ENCODE results near the gene SAE1.

The SAE1 gene

DNA sequence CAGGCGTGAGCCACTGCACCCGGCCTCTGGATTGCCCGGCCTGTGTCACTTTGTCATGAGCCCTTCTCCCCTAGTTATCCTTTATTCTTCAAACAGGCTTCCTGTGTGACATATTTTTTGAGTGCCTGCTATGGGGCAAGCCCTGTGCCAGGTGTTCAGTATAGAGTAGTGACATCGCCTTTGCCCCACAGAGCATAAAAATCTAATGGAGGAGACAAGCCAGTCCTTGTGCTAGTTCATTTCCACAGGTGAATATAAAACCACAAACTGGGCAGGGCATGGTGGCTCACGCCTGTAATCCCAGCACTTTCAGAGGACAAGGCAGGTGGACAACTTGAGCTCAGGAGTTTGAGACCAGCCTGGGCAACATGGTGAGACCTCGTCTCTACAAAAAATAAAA lies 57.2 kb downstream of the SAE1 start:
- no peak for DNase-seq (ENCODE audit: low spot score)
- TF ChIP-seq, protein P1, sequence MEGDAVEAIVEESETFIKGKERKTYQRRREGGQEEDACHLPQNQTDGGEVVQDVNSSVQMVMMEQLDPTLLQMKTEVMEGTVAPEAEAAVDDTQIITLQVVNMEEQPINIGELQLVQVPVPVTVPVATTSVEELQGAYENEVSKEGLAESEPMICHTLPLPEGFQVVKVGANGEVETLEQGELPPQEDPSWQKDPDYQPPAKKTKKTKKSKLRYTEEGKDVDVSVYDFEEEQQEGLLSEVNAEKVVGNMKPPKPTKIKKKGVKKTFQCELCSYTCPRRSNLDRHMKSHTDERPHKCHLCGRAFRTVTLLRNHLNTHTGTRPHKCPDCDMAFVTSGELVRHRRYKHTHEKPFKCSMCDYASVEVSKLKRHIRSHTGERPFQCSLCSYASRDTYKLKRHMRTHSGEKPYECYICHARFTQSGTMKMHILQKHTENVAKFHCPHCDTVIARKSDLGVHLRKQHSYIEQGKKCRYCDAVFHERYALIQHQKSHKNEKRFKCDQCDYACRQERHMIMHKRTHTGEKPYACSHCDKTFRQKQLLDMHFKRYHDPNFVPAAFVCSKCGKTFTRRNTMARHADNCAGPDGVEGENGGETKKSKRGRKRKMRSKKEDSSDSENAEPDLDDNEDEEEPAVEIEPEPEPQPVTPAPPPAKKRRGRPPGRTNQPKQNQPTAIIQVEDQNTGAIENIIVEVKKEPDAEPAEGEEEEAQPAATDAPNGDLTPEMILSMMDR (IDR thresholded peaks at IDR 0.05; ENCODE audit: borderline replicate concordance, control extremely low read depth, extremely low read depth, insufficient read depth, missing control alignments), result no peak
- in situ Hi-C loops (cut with MboI; ENCODE audit: low sequenced_read_pairs, unreplicated experiment), result no loop called here

DNA sequence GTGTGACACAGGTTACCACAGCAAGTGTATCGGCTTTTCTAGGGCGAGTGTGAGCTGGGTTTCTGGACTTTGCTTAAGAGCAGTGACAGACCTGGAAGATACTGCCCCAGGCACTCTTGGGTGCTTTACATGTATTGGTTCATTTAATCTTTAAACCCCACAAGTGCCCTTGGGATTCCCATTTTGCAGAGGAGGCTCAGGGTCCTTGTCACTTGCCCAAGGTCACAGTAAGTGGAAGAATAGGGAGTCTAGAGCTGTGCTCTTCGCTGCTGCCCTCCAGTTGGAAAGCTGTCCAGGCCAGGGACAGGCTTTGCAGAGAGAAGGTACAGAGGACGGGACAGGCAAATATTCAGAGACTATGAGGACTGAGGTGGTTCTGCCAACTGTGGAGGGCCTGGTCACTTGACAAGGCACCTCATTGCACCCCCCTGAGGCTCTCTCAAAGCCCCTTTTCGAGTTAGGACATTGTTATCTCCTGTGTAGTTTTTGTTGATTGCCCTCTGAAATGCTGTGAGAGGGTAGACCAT lies 57.9 kb downstream of the SAE1 start:
- no peak for DNase-seq (ENCODE audit: low spot score)
- in situ Hi-C loops (cut with MboI; ENCODE audit: low sequenced_read_pairs, unreplicated experiment), result no loop called here
- TF ChIP-seq, protein P1 (IDR thresholded peaks at IDR 0.05; ENCODE audit: borderline replicate concordance, control extremely low read depth, extremely low read depth, insufficient read depth, missing control alignments), result no peak

DNA sequence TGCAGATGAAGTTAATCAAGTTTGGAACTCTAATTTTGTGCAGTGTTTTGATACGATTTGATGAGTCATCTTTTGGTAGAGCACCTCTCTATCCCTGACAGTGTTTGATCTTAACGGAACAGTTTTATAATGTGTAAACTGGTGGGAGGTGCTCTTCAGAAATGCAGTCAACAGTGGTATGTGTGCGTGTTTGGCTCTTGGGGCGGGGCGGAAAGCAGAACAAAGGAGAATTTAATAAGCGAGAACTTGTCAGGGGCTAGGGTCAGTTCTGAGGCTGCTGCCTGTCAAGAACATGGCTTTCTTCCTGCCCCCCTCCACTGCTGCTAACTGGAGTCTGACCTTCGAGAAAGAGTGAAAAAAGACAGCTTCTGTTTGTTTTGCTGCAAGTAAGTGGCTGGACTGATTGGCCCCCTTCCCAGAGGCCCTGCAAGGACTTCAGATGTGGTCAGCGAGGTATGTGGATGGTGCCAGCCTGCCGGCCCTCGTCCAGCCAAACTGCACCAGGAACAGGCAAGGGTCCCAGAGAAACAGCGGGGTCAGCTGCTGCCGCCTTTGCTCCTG lies 59.6 kb downstream of the SAE1 start:
- no peak for DNase-seq (ENCODE audit: low spot score)
- in situ Hi-C loops (cut with MboI; ENCODE audit: low sequenced_read_pairs, unreplicated experiment), result no loop called here

DNA sequence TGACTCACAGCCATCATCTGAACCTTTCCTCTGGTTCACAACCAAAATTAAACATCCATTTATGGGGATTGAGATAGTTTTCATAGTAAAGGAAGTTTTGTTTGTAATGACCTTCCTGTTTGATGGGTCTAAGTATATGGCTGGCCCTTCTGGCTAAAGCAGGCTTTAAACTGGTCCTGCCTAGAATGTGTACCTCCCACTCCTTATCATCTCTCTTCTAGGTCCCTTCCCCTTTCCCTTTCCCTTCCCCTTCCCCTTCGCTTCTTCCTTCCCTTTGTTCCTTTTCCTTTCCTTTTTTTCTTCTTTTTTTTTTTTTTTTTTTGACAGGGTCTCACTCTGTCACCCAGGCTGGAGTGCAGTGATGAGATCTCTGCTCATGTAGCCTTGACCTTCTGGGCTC lies 64.8 kb downstream of the SAE1 start:
- DNase-seq (ENCODE audit: low spot score), result no peak
- in situ Hi-C loops (cut with MboI; ENCODE audit: low sequenced_read_pairs, unreplicated experiment), result no loop called here
- TF ChIP-seq, protein P1 (IDR thresholded peaks at IDR 0.05; ENCODE audit: borderline replicate concordance, control extremely low read depth, extremely low read depth, insufficient read depth, missing control alignments), result no peak

More for the DNA sequence above, 59.6 kb downstream of the SAE1 start:
- TF ChIP-seq, protein P1 (IDR thresholded peaks at IDR 0.05; ENCODE audit: borderline replicate concordance, control extremely low read depth, extremely low read depth, insufficient read depth, missing control alignments), result no peak

DNA sequence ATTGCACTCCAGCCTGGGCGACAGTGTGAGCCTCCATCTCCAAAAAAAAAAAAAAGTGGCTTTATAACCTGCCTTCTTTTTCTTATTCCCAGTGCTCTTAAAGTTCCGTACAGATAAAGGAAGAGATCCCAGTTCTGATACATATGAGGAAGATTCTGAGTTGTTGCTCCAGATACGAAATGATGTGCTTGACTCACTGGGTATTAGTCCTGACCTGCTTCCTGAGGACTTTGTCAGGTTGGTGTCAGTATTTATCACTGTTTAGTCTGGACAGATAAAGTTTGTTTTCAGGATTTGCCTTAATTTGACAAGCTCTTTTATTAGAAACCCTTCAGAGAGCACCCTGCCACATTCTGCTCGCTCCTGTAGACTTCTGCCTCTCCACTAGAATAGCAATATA lies 66.5 kb downstream of the SAE1 start:
- TF ChIP-seq, protein P1 (IDR thresholded peaks at IDR 0.05; ENCODE audit: borderline replicate concordance, control extremely low read depth, extremely low read depth, insufficient read depth, missing control alignments), result no peak
- DNase-seq (ENCODE audit: low spot score), result no peak
- in situ Hi-C loops (cut with MboI; ENCODE audit: low sequenced_read_pairs, unreplicated experiment), result no loop called here

DNA sequence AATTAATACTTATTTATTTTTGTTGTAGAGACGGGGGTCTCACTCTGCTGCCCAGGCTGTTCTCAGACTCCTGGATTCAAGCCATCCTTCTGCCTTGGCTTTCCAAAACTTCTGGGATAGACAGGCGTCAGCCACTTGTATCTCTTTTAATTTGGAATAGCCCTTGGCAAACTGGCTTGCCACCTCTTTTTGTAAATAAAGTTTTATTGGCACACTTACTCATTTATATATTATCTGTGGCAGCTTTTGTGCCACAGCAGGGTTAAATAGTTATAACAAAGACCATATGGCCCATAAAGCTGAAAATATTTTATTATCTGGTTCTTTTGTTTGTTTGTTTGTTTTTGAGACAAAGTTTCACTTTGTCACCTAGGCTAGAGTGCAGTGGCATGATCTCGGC lies 69.9 kb downstream of the SAE1 start:
- in situ Hi-C loops (cut with MboI; ENCODE audit: low sequenced_read_pairs, unreplicated experiment), result no loop called here
- TF ChIP-seq, protein P1 (IDR thresholded peaks at IDR 0.05; ENCODE audit: borderline replicate concordance, control extremely low read depth, extremely low read depth, insufficient read depth, missing control alignments), result no peak
- DNase-seq (ENCODE audit: low spot score), result no peak
